GM19023 (cell line): ENCODE data around the gene ACTN1.

Experiments used
- ATAC-seq: cut with Tn5 transposase; IDR thresholded peaks from one replicate; pipeline ENCODE4 v1.9.1; 2021; ENCODE audit warnings: mild to moderate bottlenecking, moderate library complexity; ENCODE audit not compliant: unreplicated experiment

Gene ACTN1

DNA sequence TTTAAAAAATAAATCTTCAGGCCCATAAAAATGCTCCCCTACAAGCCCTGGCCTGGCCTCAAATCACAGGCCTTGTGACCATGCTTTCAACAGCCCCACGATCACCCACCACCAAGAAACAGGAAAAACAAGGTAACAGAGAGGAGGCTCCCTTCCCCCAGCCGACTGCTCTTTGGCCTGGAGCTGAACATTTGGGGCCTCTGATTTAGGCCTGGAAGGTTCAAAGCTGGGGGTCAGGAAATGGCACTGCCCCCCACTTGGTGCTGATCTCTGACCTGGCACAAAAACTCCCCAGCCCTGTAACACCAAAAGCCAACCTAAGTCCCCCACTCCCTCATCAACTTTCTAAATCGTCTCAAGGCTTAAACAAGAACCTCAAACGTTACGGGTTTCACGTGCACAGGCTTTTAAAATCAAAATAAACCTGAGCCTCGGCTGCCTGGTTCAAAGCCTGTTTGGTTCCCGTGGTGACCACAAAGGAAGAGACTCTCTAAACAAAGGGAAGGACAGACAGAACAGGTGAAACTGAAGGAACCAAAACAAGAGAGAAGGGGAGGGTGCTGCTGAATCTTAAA, 9.0 kb downstream of the ACTN1 start:
- ATAC-seq: no peak

DNA sequence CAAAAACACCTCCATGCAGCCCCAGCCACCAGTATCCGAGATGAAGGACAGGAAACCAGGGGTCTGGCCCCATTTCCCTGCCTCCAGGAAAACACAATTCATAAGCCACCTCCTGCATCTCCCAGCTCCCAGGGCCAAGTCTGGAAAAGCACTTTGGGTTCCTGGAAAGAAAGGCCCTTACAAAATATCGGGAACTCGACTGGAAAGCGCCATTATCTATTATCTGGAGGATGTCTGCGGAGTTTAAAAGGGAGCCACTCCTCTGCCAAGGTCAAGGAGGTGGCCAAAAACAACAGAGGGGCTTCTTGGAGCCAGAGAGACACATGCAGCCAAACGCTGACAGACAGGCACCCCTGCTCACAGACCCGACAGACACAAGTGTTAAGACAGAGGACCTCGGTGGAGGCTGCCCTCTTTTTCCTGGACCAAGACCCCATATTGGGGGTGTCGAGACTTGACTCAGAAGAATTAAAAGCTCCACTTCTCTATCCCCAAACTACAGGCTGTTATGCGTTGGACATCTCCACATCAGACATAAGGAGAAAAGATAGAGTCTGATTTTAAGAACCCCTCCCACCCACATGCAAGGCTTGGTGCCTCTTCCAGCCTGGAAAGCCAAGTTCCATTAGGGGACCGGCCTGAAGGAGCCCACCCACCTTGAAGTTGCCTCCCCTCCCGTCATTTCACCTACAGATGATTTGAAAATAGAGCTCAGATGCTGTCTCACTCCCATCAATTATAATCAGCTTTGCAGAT, 9.6 kb downstream of the ACTN1 start:
- ATAC-seq: no peak

DNA sequence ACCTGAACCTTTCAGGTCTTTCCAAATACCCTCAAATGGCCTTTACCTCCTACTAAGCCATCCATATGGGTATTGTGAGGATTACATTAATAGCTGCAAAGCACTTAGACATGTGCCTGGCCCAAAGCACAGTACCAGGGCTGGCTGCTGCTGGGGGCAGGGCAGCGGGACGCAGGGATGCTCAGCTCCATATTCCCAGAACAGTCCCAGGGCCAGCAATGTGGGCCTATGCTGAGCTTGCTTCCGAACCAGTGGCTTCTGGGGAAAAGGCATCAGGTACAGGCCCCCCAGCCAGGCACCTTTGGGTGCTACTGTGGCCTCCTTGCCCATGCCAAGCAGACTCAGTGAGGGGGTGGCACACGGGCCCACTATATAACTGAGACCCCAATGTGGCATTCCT, 10.4 kb downstream of the ACTN1 start:
- no peak for ATAC-seq

DNA sequence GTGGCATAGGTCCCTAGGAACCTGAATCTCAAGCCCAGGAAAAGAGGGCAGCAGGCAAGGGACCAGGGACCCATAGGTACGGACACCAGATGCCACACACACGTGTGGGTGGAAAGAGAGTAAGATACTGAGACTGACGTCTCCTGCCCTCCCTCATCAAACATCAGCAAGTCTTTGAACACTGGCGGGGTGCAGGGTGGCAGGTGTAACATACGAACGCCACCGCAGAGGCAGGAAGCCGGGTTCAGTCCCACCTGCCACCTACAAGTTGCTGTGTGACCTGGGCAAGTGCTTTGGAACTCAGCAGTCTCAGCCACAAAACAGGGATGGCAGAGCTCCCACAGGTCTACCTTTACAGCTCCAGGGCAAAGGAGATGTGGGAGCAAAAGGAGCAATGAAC, 11.1 kb downstream of the ACTN1 start:
- ATAC-seq: no peak

DNA sequence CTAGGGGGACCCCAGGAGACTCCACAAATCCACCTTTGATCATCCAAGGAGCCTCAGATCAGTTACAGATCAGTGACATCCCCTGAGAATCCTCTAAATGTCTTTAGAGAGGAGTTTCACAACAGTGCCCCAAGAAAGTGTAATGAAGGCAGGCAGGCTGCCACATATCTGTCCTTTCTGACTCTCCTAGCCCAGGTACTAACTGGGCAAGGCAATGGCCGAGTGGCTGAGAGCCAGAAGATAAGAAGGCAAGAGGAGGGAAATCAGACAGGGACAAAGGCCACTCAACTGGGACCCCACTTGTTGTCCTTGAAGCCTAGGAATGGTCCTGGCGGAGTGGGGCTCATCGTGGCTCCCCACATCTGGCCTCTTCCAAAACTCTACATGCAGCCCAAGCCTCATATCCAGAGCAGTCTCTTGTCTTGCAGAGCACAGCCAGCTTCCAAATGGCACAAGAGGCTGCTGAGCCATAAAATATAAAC, 11.6 kb downstream of the ACTN1 start:
- ATAC-seq: no peak

DNA sequence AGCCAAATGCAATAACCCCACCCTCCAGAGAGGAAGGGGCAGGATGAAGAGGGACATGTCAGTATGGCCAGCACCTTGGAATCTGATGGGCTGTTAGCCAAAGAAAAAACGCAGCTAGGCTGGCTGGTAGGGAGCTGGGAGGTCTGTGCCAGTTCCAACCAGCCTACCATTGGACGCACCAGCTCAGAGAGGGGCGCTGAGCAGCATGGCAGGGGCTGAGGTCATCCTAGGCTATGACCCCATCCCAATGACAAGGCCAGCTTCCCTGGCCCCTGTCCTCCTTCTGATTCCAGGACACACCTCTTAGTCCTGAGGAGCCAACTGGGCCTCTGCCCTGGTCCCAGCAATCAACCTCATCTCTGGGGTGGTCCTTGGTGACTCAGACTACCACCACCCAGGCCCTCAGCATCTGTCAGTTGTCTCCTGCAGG, 12.2 kb downstream of the ACTN1 start:
- ATAC-seq: no peak

DNA sequence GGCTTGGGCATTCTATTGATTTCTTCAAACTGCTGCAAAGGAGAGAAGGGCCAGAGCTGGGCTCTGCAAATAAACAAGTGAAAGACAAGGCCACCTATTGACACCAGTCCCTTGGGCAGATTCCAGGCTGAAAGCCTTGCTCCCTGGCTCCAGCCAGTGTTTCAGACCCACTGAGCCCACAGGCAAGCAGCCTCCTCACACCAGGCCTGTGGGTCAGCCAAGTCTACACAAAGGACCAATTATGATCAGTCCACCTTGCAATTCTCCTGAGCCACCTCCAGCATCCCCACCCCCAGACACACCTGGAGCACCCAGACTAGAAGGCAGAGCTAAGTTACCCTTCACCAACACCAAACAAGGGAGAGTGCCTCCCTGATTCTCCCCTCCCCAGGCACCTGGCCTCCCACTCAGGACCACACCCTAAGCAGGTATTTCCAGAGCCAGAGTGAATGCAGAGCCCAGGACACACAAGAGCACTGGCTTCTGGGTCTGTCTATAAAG, 13.8 kb downstream of the ACTN1 start:
- ATAC-seq: no peak

DNA sequence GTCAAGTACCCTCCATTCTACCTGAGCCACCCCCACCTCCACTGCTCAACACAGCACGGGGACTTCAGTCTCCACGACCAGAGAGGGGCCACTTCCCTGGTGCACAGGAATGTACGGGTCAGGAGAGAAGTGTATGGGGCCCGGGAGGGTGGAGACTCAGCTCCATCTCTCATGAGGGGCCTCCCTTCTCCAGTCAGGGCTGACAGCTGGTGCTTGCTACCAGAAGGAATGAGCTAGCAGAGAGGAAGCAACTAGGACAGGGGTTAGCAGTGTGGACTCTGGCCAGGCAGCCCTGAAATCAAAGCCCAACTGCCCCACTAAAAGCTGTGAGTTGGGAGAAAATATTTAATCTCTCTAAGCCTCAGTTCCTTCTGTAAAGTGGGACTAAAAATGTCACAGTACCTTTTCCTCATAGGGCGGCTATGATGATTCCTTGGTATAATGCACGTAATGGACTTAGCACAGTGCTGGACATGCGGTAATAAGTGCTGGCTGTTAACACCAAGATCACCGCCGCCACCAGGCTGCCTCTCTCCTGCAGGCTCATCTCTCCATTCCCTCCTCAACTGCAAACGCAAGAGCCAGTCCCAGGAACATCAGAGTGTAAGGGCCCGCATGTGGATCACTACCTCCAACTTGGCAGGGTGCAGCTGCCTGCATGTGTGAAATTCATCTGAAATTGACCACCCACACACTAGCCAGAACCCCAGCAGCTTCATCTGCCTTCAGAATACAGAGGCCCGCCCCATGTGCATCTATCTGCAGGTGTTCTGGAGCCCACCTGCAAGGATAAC, 14.6 kb downstream of the ACTN1 start:
- no peak for ATAC-seq

DNA sequence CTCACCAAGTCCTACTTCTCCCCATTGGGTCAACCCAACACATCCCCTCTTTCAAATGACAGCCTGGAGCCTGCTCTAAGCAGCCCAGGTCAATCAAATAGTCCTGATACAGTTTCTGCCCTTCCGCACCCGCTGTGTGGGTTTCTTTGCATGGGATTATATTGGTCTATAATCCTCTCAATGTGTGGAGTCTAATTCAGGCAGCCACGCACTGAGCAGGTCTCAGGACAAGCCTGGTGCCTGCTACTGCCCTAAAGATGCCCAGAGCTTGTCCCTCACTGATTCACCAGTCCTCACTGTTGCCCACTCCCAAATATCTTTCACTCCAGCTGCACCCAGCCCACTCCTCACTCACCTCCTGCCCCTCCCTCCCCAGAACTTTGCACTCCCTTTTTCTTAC, 16.4 kb downstream of the ACTN1 start:
- ATAC-seq: no peak

DNA sequence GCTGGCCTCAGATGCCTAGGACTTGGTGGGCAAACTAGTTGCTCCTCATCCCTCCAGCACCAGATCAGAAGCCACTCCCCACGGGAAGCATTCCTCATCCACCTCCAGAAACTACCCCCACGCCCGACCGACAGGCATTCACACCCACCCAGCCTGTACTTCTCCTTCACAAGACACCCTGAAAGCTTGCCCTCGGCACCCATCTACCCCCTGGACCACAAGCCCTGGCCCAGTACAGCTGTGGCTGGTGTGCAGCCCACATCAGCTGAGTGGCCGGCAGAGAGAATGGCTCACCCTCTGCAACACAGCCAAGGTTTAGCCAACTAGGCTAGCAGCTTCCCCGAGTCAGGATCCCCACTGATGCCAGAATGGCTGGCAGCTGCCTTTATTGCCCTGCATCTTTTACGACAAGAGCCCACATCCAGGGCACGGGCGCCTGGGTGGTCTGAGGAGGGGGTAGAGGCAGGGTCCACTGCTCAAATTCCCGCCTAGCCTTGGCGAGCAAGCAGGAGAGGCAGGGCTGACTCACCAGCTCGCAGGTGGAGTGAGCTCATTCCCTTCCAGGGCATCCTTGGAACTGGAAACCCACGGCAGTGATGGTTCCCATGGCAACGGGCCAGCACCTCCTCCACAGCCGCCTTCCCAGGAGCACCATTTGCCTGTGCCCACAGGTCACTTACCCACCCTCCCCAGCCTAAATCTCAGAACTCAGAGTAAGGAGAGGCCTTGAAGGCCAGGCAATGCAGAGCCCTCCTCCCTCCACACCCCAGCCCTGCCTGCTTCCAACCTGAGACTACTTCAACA, 17.1 kb downstream of the ACTN1 start:
- ATAC-seq: no peak

DNA sequence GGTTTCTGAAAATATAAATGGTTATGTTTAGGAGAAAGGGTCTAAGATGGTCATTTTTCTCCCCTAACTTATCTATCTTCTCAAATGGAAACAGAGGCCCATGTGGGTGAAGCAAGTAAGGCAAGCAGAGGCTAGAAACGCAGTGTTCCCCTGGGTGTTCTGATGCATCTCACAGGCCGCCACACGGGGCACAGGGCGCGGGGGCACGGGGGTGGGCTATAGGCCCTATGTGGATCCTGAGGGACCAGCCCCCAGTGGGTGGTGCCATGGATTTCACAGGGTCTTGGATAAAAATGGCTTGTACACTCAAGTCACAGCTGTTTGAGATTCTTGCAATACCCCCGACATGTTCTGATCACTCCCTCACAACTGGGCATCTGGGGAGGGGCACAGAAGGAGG, 17.7 kb downstream of the ACTN1 start:
- no peak for ATAC-seq

DNA sequence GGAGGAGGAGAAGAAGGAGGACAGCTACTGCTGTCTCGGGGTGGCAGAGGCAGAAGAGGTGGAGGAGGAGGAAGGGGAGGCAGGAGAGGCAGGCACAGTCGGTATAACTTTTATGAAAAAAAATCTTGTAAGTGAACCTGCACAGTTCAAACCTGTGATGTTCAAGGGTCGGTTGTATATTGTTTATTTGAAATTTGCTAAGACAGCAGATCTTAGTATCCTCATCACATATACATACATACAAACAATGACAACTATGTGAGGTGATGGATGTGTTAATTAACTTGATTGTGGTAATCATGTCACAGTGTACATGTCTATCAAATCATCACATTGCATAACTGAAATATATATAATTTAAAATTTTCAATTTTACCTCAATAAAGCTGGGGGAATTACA, 19.0 kb downstream of the ACTN1 start:
- no peak for ATAC-seq

DNA sequence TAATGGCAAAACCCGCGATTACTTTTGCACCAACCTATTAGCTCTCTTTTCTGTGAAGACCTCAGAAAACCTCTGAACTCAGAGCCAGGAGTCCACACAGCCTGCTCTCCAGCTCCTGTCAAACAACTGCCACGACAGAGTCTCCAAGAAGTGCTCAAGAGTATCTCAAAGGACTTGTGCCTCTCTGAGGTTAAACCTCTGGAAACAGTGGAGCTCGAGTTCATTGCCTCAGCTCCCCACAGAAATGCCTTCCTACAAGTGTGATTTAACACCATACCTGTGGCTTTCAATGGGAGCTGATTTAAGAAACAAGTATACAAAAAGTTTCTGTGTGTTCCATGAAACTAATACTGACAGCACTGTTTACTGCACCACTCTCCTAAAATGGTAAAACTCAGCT, 20.1 kb downstream of the ACTN1 start:
- ATAC-seq: no peak

DNA sequence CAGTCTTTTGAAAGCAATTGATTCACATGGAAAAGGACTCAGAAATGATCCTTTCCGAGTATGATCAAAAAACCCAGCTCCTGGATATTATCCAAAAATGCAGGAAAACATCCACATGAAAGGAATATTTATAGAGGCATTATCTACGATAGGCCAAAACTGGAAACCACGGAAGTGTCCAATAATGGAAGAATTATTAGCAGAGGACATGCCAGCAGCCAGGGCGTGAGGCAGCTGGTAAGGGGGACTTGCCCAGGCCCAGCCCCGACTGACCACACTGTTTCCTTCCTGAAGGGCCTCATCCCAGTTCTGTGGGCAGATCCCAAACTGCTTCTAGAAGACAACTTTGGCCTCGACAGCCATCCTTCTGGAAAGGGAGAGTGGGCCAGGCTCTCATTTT, 20.5 kb downstream of the ACTN1 start:
- ATAC-seq: no peak

DNA sequence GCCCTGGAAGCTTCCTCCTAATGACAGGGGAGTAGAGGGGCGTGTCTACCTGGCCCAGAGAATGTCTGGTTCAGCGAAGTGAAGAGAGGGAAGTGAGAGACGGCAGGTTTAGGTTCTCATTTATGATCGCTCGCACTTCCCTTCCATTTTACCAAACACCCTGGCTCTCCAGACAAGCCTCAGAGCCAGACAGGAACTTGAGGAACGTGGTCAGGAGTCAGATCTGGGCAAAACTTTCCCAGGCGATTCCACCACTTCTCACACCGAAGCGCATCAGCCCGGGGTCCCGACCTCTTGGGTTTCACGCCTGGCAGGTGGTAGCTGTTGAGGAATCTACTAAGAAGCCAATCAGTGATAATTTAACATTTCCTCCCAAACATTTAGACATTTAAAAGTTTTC, 21.3 kb downstream of the ACTN1 start:
- ATAC-seq: no peak

DNA sequence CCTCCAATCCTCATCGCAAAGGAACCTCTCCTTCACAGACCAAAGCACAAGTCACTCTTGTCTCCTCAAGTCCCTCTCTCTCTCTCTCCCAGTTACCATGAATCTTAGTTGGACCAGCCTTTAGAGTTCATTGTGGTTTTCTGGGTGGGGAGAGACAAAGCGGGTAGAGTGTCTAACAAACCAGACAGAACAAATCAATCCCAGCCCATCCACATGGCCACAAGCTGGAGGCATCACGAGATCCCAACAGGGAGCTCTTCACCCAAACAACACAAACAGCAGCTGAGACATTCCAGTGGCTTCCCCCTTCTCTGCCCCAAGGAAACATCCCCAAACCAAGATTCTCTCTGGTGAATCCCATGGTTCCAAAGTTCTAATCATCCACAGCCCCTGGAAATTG, 22.4 kb downstream of the ACTN1 start:
- no peak for ATAC-seq

DNA sequence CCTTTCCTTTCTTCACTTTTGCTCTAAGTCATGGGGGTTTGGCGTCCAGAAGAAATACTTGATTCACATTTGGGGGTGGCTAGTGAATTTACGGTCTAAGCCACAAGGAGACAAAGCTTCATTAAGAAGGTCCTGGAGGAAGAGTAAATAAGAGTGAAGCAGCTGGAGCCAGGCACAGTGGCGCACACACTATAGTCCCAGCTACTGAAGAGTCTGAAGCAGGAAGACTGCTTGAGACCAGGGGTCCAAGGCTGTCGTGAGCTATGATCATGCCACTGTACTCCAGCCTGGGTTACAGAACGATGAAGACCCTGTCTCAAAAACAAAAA, 23.3 kb downstream of the ACTN1 start:
- no peak for ATAC-seq

DNA sequence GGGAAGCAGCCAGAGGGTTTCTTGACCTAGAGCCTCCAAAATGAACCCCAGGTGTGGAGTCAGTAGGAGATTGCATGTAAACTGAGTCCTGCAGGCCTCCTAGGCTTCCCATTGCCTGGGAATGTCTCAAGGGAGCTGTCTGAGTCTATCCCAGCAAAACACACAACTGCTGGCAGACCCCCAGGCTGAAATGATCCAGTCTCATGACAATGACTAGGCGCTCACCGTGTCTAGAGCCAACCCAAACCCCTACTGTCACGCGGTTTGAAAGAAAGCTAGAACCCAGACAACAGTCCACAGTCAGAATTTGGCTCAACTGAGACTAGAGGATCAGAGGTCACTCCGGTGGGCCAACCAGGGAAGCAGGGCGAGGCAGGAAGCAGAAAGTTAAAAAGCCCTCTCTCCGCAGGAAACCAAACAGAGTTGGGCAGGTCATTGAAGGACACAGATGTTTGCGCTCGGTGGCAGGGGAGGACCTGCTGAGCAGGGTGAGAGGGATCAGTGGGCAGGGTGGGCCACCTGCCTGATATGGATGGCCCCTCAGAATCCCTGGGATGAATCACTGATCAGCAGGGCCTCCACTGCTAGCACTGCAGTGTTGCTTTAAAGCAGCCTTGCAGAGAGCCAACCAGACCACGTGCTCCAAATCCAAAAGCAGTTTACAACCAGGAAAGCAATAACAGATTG, 23.8 kb downstream of the ACTN1 start:
- ATAC-seq: no peak

DNA sequence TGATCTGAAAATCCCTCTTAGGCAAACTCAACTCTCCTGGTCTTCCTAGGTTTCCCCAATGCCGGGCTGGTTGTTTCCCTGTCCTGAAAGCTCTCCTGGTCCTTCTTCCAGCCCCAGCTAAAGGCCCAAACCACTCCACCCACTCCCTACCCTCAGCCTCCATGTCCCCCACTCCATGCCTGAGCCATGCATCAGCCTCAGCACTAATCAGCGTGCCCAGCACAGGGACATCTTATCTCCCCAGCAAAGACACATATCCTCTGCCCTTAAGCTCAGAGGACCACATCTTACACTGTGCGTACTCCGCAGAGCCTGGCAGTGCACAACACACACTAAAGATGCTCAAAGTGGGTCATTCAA, 25.9 kb downstream of the ACTN1 start:
- ATAC-seq: no peak

DNA sequence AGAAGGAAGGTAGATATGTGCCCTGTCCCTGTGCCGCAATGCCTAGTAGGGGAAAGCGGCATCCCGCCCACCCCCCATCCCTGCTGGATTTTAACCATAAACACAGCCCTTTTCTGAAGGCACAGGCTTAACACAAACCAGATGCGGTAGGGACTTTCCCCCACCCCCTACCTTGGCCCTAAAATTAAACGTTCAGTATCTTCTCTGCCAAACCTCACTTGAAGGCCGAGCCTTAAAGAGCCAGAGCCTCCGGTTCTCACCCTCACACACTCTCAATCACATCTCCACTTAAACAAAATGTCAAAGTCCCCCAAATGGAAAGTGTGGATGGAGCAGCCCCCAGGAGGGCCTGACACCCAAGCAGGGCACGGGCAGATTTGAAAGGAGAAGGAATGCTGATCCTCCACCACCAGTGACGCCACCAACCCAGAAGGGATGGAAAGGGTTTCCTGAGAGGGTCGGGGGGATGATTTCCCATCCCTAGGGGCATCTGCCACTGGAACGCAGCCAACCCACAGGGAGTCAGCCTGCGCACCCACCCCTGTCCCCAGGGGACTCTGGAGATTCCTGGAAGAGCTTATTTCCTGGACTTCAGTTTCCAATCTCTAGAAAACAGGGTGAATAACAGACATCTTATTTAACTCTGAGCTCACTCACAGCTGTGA, 26.4 kb downstream of the ACTN1 start:
- no peak for ATAC-seq
